Activated CD4-positive, alpha-beta memory T cell treated with anti-CD3 and anti-CD28 coated beads, Interleukin-2, amount 10 ng/mL, durations not matched to agents 7 days and 5 days (primary cell): ENCODE data around the gene PLGRKT. TPM values are rescaled to one million over a fixed set of nuclear protein-coding genes. Genes with fewer than 3 reads are reported as not detected.
"Not testable (repeated sequence)": the region's sequence is repeated elsewhere in the genome, so short reads cannot be mapped to it uniquely, and the experiment has no call there.

Experiments
- CTCF ChIA-PET: fragments of 350-600 bp; sonication (Branson Sonifier 250); formaldehyde crosslinking; loops from one replicate; lab custom pipeline; 2021; ENCODE audit warnings: antibody characterized with exemption, inconsistent platforms; lab: Charles Lee
- POLR2A ChIA-PET: fragments of 350-600 bp; sonication (Branson Sonifier 250); formaldehyde crosslinking; loops from one replicate; lab custom pipeline; 2021; ENCODE audit warnings: antibody characterized with exemption; lab: Charles Lee
- DNase-seq: peaks from one replicate; pipeline ENCODE4 v3.0.0-alpha.2; 2020
- H3K27ac Mint-ChIP-seq: one replicate; pipeline ENCODE4 v1.8.0; 2021; ENCODE audit warnings: mild to moderate bottlenecking, mixed read lengths
- H3K27me3 Mint-ChIP-seq: one replicate; pipeline ENCODE4 v1.8.0; 2021; ENCODE audit warnings: mixed read lengths
- H3K36me3 Mint-ChIP-seq: one replicate; pipeline ENCODE4 v1.8.0; 2021; ENCODE audit warnings: low read depth, mixed read lengths
- H3K4me1 Mint-ChIP-seq: one replicate; pipeline ENCODE4 v1.8.0; 2021; ENCODE audit warnings: mixed read lengths
- H3K4me3 Mint-ChIP-seq: one replicate; pipeline ENCODE4 v1.8.0; 2021; ENCODE audit warnings: mild to moderate bottlenecking, mixed read lengths
- H3K9me3 Mint-ChIP-seq: one replicate; pipeline ENCODE4 v1.8.0; 2021; ENCODE audit warnings: mixed read lengths
- total RNA-seq, 2 experiments: library from RNA; stranded (reverse); gene quantifications; one replicate each; pipeline ENCODE4 v1.2.3, GENCODE V29; 2021

The PLGRKT gene
- total RNA-seq, 2 experiments from 2014 or later = 32.0 TPM

- Mint-ChIP-seq H3K27ac (no peak overlapping the region), H3K27me3 (no peaks in the 10 kb centered on the region), H3K9me3 (no peaks in the 10 kb centered on the region), H3K4me3 (no peak overlapping the region), H3K36me3 (peaks cover 13% of the 10 kb centered on the region), H3K4me1 (peaks cover 52% of the 10 kb centered on the region)
- DNase-seq = no peak
- CTCF ChIA-PET = interaction anchor here (0.7 to 6.6 kb wide), 6 partner anchors 9 to 456 kb away, joined by 3 to 58 read pairs (median 30); partner anchors contain the start of genes CD274 and INSL6
- POLR2A ChIA-PET = interaction anchor here (1.5 to 6.3 kb wide), 2 partner anchors 8 to 184 kb away, joined by 5 to 106 read pairs; partner anchors contain the start of gene CD274
Measured at GRCh38 chr9:5440426-5440825, 2.7 kb upstream of the PLGRKT start.

GRCh38 chr9:5438301-5439162 is 807 bp upstream of the PLGRKT start:
- ChIA-PET POLR2A (interaction anchor here (0.7 to 6.3 kb wide), 23 partner anchors 10 to 774 kb away, joined by 3 to 106 read pairs (median 6); partner anchors contain the start of genes AK3, CD274, INSL6 and JAK2), CTCF (interaction anchor here (1.1 to 6.6 kb wide), 10 partner anchors 11 to 677 kb away, joined by 3 to 58 read pairs (median 8); partner anchors contain the start of genes CD274, INSL6 and RIC1)
- peaks cover 25% of the 10 kb centered on the region for H3K36me3 Mint-ChIP-seq
- H3K9me3 Mint-ChIP-seq = peaks cover 2% of the 10 kb centered on the region
- H3K27ac Mint-ChIP-seq = peak overlapping the region; percentile 92
- H3K4me1 Mint-ChIP-seq = peaks cover 49% of the 10 kb centered on the region
- no peaks in the 10 kb centered on the region for H3K27me3 Mint-ChIP-seq
- peak; percentile 62 for DNase-seq
- H3K4me3 Mint-ChIP-seq = peak overlapping the region; percentile 86

DNA sequence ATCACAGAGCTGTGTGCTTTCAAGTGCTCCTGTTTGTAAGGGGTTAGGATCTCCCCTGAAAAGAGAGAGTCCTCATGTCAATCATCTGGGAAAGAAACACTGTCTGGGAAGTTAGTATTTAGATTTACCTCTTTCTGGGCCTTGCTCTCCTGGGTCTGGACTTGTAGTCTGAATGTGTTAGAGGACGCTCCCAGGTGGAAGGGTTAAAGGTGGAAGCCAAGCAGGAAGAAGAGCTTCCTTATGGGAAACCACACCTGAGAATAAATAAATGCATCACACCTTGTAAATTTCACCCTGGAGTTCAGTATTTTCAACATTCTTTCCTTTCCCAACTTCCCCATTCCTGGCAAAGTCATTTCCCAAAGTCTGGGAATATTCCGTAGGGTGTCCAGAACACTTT is 1.3 kb downstream of the PLGRKT start:
- ChIA-PET POLR2A (interaction anchor here (0.8 to 6.3 kb wide), 12 partner anchors 12 to 696 kb away, joined by 4 to 106 read pairs (median 18); partner anchors contain the start of genes AK3, CD274, PDCD1LG2 and RCL1), CTCF (interaction anchor here (1.6 to 6.6 kb wide), 6 partner anchors 13 to 675 kb away, joined by 3 to 58 read pairs (median 26); partner anchors contain the start of genes CD274 and INSL6)
- H3K36me3 Mint-ChIP-seq = peaks cover 43% of the 10 kb centered on the region
- H3K4me1 Mint-ChIP-seq = peaks cover 47% of the 10 kb centered on the region
- peaks cover 2% of the 10 kb centered on the region for H3K9me3 Mint-ChIP-seq
- peak overlapping the region; percentile 92 for H3K27ac Mint-ChIP-seq
- no peak for DNase-seq
- peak overlapping the region; percentile 86 for H3K4me3 Mint-ChIP-seq
- H3K27me3 Mint-ChIP-seq = no peaks in the 10 kb centered on the region

DNA sequence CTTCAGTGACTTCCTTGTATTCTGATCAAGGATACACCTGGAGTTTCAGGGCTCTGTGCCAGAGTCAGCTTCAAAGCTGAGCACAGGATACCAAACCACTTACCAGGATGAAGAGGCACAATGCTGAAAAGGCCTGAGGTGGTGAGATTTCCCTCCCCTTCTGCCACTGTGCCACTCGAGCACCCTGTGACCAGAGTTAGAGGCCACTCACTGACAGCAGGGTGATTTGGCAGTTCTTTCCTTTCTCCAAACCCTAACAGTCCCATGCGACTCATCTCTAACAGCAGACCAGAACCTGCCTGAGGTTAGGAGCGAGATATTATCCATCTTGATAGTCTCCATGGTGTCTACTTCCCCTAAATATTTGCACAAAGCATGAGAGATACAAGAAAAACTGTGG is 1.8 kb downstream of the PLGRKT start:
- no peak overlapping the region for H3K27ac Mint-ChIP-seq
- CTCF ChIA-PET = interaction anchor here (1.0 to 6.0 kb wide), 3 partner anchors 14 to 164 kb away, joined by 3 to 45 read pairs (median 40); partner anchors contain the start of gene CD274
- H3K36me3 Mint-ChIP-seq = peaks cover 46% of the 10 kb centered on the region
- POLR2A ChIA-PET = interaction anchor here (2.8 to 6.3 kb wide), 4 partner anchors 13 to 695 kb away, joined by 16 to 106 read pairs (median 26); partner anchors contain the start of genes AK3 and CD274
- H3K4me3 Mint-ChIP-seq = no peak overlapping the region
- peaks cover 2% of the 10 kb centered on the region for H3K9me3 Mint-ChIP-seq
- no peak for DNase-seq
- H3K27me3 Mint-ChIP-seq = no peaks in the 10 kb centered on the region
- peaks cover 43% of the 10 kb centered on the region for H3K4me1 Mint-ChIP-seq

DNA sequence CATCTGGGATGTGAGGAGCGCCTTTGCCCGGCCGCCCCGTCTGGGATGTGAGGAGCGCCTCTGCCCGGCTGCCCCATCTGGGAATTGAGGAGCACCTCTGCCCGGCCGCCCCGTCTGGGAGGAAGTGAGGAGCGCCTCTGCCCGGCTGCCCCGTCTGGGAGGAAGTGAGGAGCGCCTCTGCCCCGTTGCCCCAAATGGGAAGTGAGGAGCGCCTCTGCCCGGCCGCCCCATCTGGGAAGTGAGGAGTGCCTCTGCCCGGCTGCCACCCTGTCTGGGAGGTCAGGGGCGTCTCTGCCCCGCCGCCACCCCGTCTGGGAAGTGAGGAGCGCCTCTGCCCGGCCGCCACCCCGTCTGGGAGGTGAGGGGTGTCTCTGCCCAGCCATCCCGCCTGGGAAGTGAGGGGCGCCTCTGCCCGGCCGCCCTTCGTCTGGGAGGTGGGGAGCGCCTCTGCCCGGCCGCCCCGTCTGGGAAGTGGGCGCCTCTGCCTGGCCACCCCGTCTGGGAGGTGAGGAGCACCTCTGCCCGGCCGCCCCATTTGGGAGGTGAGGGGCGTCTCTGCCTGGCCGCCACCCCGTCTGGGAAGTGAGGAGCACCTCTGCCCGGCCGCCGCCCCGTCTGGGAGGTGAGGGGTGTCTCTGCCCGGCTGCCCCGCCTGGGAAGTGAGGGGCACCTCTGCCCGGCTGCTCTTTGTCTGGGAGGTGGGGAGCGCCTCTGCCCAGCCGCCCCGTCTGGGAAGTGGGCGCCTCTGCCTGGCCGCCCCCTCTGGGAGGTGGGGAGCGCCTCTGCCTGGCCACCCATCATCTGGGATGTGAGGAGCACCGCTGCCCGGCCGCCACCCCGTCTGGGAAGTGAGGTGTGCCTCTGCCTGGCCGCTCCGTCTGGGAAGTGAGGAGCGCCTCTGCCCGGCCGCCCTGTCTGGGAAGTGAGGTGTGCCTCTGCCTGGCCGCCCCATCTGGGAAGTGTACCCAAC is 3.6 kb downstream of the PLGRKT start:
- peaks cover 30% of the 10 kb centered on the region for H3K4me1 Mint-ChIP-seq
- H3K36me3 Mint-ChIP-seq = peaks cover 55% of the 10 kb centered on the region
- DNase-seq, H3K4me3 Mint-ChIP-seq, CTCF ChIA-PET, H3K9me3 Mint-ChIP-seq, H3K27ac Mint-ChIP-seq, H3K27me3 Mint-ChIP-seq, POLR2A ChIA-PET: not testable (repeated sequence)

DNA sequence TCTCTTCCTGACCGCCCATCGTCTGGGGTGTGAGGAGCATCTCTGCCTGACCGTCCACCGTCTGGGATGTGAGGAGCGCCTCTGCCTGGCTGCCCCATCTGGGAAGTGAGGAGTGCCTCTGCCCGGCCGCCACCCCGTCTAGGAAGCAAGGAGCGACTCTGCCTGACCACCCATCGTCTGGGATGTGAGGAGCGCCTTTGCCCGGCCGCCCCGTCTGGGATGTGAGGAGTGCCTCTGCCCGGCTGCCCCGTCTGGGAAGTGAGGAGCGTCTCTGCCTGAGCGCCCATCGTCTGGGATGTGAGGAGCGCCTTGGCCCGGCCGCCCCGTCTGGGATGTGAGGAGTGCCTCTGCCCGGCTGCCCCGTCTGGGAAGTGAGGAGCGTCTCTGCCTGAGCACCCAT is 4.4 kb downstream of the PLGRKT start:
- H3K27me3 Mint-ChIP-seq, CTCF ChIA-PET, H3K27ac Mint-ChIP-seq, H3K4me3 Mint-ChIP-seq, POLR2A ChIA-PET, H3K9me3 Mint-ChIP-seq, DNase-seq: not testable (repeated sequence)
- H3K36me3 Mint-ChIP-seq = peaks cover 57% of the 10 kb centered on the region
- H3K4me1 Mint-ChIP-seq = peaks cover 22% of the 10 kb centered on the region

DNA sequence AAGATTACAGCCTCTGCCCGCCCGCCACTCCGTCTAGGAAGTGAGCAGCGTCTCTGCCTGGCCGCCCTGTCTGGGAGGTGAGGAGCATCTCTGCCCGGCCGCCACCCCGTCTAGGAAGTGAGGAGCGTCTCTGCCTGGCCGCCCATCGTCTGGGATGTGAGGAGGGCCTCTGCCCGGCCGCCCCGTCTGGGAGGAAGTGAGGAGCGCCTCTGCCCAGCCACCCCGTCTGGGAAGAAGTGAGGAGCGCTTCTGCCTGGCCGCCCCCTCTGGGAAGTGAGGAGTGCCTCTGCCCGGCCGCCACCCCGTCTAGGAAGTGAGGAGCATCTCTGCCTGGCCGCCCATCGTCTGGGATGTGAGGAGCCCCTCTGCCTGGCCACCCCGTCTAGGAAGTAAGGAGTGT is 4.8 kb downstream of the PLGRKT start:
- DNase-seq, H3K27me3 Mint-ChIP-seq, H3K4me3 Mint-ChIP-seq, H3K9me3 Mint-ChIP-seq, POLR2A ChIA-PET, H3K27ac Mint-ChIP-seq: not testable (repeated sequence)
- CTCF ChIA-PET = interaction anchor here (1.2 to 1.6 kb wide), 2 partner anchors 167 to 247 kb away, joined by 5 read pairs; no protein-coding TSS in a partner anchor
- H3K36me3 Mint-ChIP-seq = peaks cover 57% of the 10 kb centered on the region
- H3K4me1 Mint-ChIP-seq = peaks cover 18% of the 10 kb centered on the region

GRCh38 chr9:5430912-5431311 is 6.8 kb downstream of the PLGRKT start:
- ChIA-PET POLR2A (no interaction called here), CTCF (no interaction called here)
- Mint-ChIP-seq H3K36me3 (peaks cover 49% of the 10 kb centered on the region), H3K9me3 (peaks cover 2% of the 10 kb centered on the region), H3K27ac (no peak overlapping the region), H3K4me1 (peaks cover 1% of the 10 kb centered on the region), H3K27me3 (no peaks in the 10 kb centered on the region), H3K4me3 (no peak overlapping the region)
- DNase-seq = no peak

- POLR2A ChIA-PET = no interaction called here
- CTCF ChIA-PET = interaction anchor here (0.9 to 2.4 kb wide), 3 partner anchors 13 to 243 kb away, joined by 3 to 11 read pairs (median 4); no protein-coding TSS in a partner anchor
- H3K9me3 Mint-ChIP-seq = no peaks in the 10 kb centered on the region
- H3K27me3 Mint-ChIP-seq = no peaks in the 10 kb centered on the region
- no peaks in the 10 kb centered on the region for H3K4me1 Mint-ChIP-seq
- no peak for DNase-seq
- no peak overlapping the region for H3K4me3 Mint-ChIP-seq
- H3K36me3 Mint-ChIP-seq = peaks cover 40% of the 10 kb centered on the region
- H3K27ac Mint-ChIP-seq = no peak overlapping the region
Measured at GRCh38 chr9:5429873-5430564, 7.7 kb downstream of the PLGRKT start.

GRCh38 chr9:5428794-5429528 is 8.8 kb downstream of the PLGRKT start:
- peaks cover 34% of the 10 kb centered on the region for H3K36me3 Mint-ChIP-seq
- H3K27ac Mint-ChIP-seq = no peak overlapping the region
- H3K27me3 Mint-ChIP-seq = no peaks in the 10 kb centered on the region
- ChIA-PET POLR2A (no interaction called here), CTCF (interaction anchor here (1.2 to 2.4 kb wide), 2 partner anchors 172 to 242 kb away, joined by 4 to 11 read pairs; no protein-coding TSS in a partner anchor)
- H3K4me1 Mint-ChIP-seq = no peaks in the 10 kb centered on the region
- DNase-seq = no peak
- no peaks in the 10 kb centered on the region for H3K9me3 Mint-ChIP-seq
- no peak overlapping the region for H3K4me3 Mint-ChIP-seq

- Mint-ChIP-seq H3K4me1 (no peaks in the 10 kb centered on the region), H3K27me3 (no peaks in the 10 kb centered on the region), H3K4me3 (no peak overlapping the region), H3K36me3 (peaks cover 30% of the 10 kb centered on the region), H3K9me3 (no peaks in the 10 kb centered on the region), H3K27ac (no peak overlapping the region)
- CTCF ChIA-PET = interaction anchor here (2.4 kb wide), 1 partner anchor 241 kb away, joined by 11 read pairs; no protein-coding TSS in a partner anchor
- POLR2A ChIA-PET = no interaction called here
- DNase-seq = no peak
Measured at GRCh38 chr9:5428172-5428571, 9.6 kb downstream of the PLGRKT start.
